PC-9 (cell line): Measurements from ENCODE around the gene KIF26B. TPM values are rescaled to one million over a fixed set of nuclear protein-coding genes. Genes with fewer than 3 reads are reported as not detected.

Source experiments
- BruUV-seq: library from RNA; stranded (reverse); fragments of 400-500 nt; replicated peaks from 2 replicates; lab custom pipeline; 2021; lab: Mats Ljungman, UMichigan
- CTCF ChIA-PET: fragments of 300-600 bp; sonication (Branson Sonifier 250); formaldehyde crosslinking; loops from one replicate; lab custom pipeline; 2022; ENCODE audit warnings: antibody characterized with exemption; lab: Charles Lee
- POLR2A ChIA-PET: fragments of 300-600 bp; sonication (Branson Sonifier 250); formaldehyde crosslinking; loops from one replicate; lab custom pipeline; 2022; ENCODE audit warnings: antibody characterized with exemption; ENCODE audit not compliant: unreplicated experiment; lab: Charles Lee
- DNase-seq, 2 experiments: peaks; one replicate each; pipeline versions ENCODE4 v3.0.0 to v3.0.0-alpha.2; 2015 to 2022; ENCODE audit warnings: mixed read lengths in 1 of 2
- H2AFZ ChIP-seq: fragments of 200-600 bp; sonication (generic); 2 replicates; pipeline ENCODE4 v1.8.1; 2017; ENCODE audit warnings: antibody characterized with exemption
- H3F3A ChIP-seq: fragments of 200-600 bp; sonication (generic); 2 replicates; pipeline ENCODE4 v1.8.1; 2017; ENCODE audit warnings: antibody characterized with exemption, mild to moderate bottlenecking, low read depth; ENCODE audit not compliant: insufficient read depth
- H3K27ac ChIP-seq: fragments of 200-600 bp; sonication (generic); 2 replicates; pipeline ENCODE4 v1.6.1; 2016; ENCODE audit warnings: mixed run types
- H3K27me3 ChIP-seq: fragments of 200-600 bp; sonication (generic); 2 replicates; pipeline ENCODE4 v1.6.1; 2016; ENCODE audit warnings: low read depth, mixed run types; ENCODE audit not compliant: insufficient read depth
- H3K36me3 ChIP-seq: fragments of 200-600 bp; sonication (generic); 2 replicates; pipeline ENCODE4 v1.6.1; 2016; ENCODE audit warnings: low read depth, mixed run types
- H3K4me1 ChIP-seq: fragments of 200-600 bp; sonication (generic); replicated peaks from 2 replicates; pipeline ENCODE4 v1.6.1; 2016; ENCODE audit warnings: mixed run types; ENCODE audit not compliant: insufficient read depth
- H3K4me2 ChIP-seq: fragments of 200-600 bp; sonication (generic); 2 replicates; pipeline ENCODE4 v1.6.1; 2017; ENCODE audit warnings: mixed run types
- H3K4me3 ChIP-seq: fragments of 200-600 bp; sonication (generic); 2 replicates; pipeline ENCODE4 v1.6.1; 2016; ENCODE audit warnings: mixed run types
- H3K79me2 ChIP-seq: fragments of 200-600 bp; sonication (generic); 2 replicates; pipeline ENCODE4 v1.6.1; 2017; ENCODE audit warnings: low read depth, mixed run types
- H3K9me2 ChIP-seq: fragments of 200-600 bp; sonication (generic); 2 replicates; pipeline ENCODE4 v1.8.1; 2017; ENCODE audit warnings: mild to moderate bottlenecking; ENCODE audit not compliant: insufficient read depth
- H3K9me3 ChIP-seq: fragments of 200-600 bp; sonication (generic); 2 replicates; pipeline ENCODE4 v1.8.1; 2016; ENCODE audit warnings: low read depth; ENCODE audit not compliant: insufficient read depth
- H4K20me1 ChIP-seq: fragments of 200-600 bp; sonication (generic); 2 replicates; pipeline ENCODE4 v1.8.1; 2017; ENCODE audit not compliant: insufficient read depth
- CTCF ChIP-seq: fragments of 200-600 bp; sonication (generic); conservative IDR thresholded peaks from 2 replicates; pipeline ENCODE4 v1.6.1; 2017; ENCODE audit warnings: mixed run types, antibody characterized with exemption, mild to moderate bottlenecking, moderate library complexity
- EZH2 ChIP-seq: fragments of 200-600 bp; sonication (generic); IDR thresholded peaks from 2 replicates; pipeline ENCODE4 v1.8.0; 2017; ENCODE audit warnings: antibody characterized with exemption, low read depth
- intact Hi-C: fragments of 100-400 bp; cut with micrococcal nuclease; formaldehyde crosslinking; loops from one replicate; pipeline ENCODE4 v1.10.0; 2022; ENCODE audit not compliant: unreplicated experiment
- total RNA-seq: library from RNA; stranded (reverse); gene quantifications from 2 replicates; pipeline ENCODE4 v1.2.3, GENCODE V29; 2021

KIF26B gene
- total RNA-seq, 1 experiment from 2014 or later, result 0.11 TPM

DNA sequence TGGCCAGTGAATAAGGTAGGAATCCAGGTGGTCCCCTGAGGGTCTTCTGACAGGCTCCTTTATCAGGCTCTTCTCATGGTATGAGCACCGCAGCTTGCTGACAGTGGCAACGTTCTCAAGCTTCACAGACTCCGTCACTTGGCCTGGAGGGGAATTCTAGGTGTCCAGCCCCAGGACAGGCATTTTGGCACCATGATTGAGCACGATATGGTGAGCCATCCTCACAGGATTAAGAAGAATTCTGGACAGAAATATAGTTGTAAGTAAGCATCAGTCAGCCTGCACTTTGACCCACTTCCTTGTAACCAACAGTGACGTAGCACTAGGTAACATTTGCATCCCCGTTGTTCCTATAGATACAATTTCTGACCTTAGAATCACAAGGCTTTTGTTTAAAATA lies 30.5 kb upstream of the KIF26B start:
- no peak overlapping the region for H3K27ac ChIP-seq
- no peak overlapping the region for H3K4me2 ChIP-seq
- ChIA-PET CTCF (no interaction called here), POLR2A (no interaction called here)
- no peak overlapping the region for H3K4me3 ChIP-seq
- DNase-seq, result no peak
- peaks cover 66% of the 10 kb centered on the region for H3K27me3 ChIP-seq
- no TSS peak for BruUV-seq
- intact Hi-C loops, result no loop called here
- no peaks in the 10 kb centered on the region for H3F3A ChIP-seq
- H4K20me1 ChIP-seq, result no peaks in the 10 kb centered on the region
- no peaks in the 10 kb centered on the region for H3K36me3 ChIP-seq
- no peak for TF ChIP-seq CTCF
- H3K79me2 ChIP-seq, result no peaks in the 10 kb centered on the region
- H3K9me2 ChIP-seq, result no peaks in the 10 kb centered on the region
- H3K4me1 ChIP-seq, result no peaks in the 10 kb centered on the region
- H2AFZ ChIP-seq, result no peak overlapping the region
- H3K9me3 ChIP-seq, result no peaks in the 10 kb centered on the region

DNA sequence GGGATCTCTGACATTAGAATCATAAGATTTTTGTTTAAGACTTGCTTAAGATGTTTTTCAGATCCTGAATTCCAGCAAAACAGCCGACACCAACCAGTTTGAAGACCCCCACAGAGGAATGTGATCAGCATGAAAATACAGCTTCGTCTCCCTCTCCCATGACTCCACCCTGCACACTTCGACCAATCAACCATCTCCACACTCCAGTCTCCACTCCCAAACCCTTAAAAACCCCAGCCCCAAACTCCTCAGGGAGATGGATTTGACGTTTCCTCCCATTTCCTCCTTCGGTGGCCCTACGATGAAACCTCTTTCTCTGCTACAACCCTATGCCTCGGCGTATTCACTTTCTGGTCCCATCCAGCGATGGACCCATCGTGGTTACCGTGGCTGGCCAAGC lies 30.1 kb upstream of the KIF26B start:
- Histone ChIP-seq H3K4me2 (no peak overlapping the region), H3F3A (no peaks in the 10 kb centered on the region), H3K27me3 (peaks cover 70% of the 10 kb centered on the region), H3K4me3 (no peak overlapping the region), H3K4me1 (no peaks in the 10 kb centered on the region), H2AFZ (no peak overlapping the region), H3K9me3 (no peaks in the 10 kb centered on the region), H3K27ac (no peak overlapping the region), H3K79me2 (no peaks in the 10 kb centered on the region), H3K36me3 (no peaks in the 10 kb centered on the region), H3K9me2 (no peaks in the 10 kb centered on the region), H4K20me1 (no peaks in the 10 kb centered on the region)
- BruUV-seq, result no TSS peak
- POLR2A ChIA-PET, result no interaction called here
- no peak for DNase-seq
- CTCF ChIA-PET, result no interaction called here
- TF ChIP-seq EZH2, result no peak
- TF ChIP-seq CTCF, result no peak
- intact Hi-C loops, result no loop called here

DNA sequence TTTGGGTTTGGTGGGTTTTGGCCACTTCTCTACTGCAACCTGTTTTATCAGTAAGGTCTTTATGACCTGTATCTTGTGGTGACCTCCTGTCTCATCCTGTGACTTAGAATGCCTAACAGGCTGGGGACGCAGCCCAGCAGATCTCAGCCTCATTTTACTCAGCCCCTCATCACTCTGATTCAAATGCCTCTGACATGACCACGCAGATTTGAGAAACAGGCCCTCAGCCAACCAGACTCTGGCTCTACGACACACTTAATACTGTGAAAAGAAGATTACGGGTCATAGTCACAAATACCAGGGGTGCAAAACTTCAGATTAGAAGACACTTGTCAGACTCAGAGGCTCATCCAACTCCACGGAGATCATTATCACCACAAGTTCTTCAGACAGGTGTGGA lies 28.3 kb upstream of the KIF26B start:
- ChIA-PET CTCF (no interaction called here), POLR2A (no interaction called here)
- Histone ChIP-seq H3K36me3 (no peaks in the 10 kb centered on the region), H4K20me1 (no peaks in the 10 kb centered on the region), H3K79me2 (no peaks in the 10 kb centered on the region), H3K27ac (no peak overlapping the region), H3K4me3 (no peak overlapping the region), H3F3A (no peaks in the 10 kb centered on the region), H3K9me2 (no peaks in the 10 kb centered on the region), H2AFZ (no peak overlapping the region), H3K9me3 (no peaks in the 10 kb centered on the region), H3K4me1 (no peaks in the 10 kb centered on the region), H3K4me2 (no peak overlapping the region), H3K27me3 (peaks cover 78% of the 10 kb centered on the region)
- intact Hi-C loops, result no loop called here
- no peak for TF ChIP-seq EZH2
- no peak for DNase-seq
- no TSS peak for BruUV-seq

- Histone ChIP-seq H4K20me1 (no peaks in the 10 kb centered on the region), H3K4me2 (no peak overlapping the region), H3K79me2 (no peaks in the 10 kb centered on the region), H3K9me2 (no peaks in the 10 kb centered on the region), H2AFZ (no peak overlapping the region), H3K4me3 (no peak overlapping the region), H3K27ac (no peak overlapping the region), H3K36me3 (no peaks in the 10 kb centered on the region), H3K27me3 (peaks cover 83% of the 10 kb centered on the region), H3K9me3 (no peaks in the 10 kb centered on the region), H3F3A (no peaks in the 10 kb centered on the region), H3K4me1 (no peaks in the 10 kb centered on the region)
- ChIA-PET CTCF (no interaction called here), POLR2A (no interaction called here)
- intact Hi-C loops, result no loop called here
- no TSS peak for BruUV-seq
- DNase-seq, result no peak
- TF ChIP-seq CTCF, result no peak
- no peak for TF ChIP-seq EZH2
Measured at GRCh38 chr1:245128381-245129101, 26.2 kb upstream of the KIF26B start.
